Body of pancreas (tissue), 4 donors: ENCODE measurements around the gene WASF1. TPM values are rescaled to one million over a fixed set of nuclear protein-coding genes. Genes with fewer than 3 reads are reported as not detected.

Experiments
- ATAC-seq: fragments of 150-250 bp; one replicate; pipeline ENCODE4 v1.9.1; 2016
- DNase-seq, 4 donors: peaks; one replicate each; pipeline ENCODE4 v3.0.0-alpha.2; 2019
- H3K27ac ChIP-seq, 4 donors: fragments of 200-600 bp; sonication (generic); 1 replicate in 3 of 4; 2 replicates in 1 of 4; pipeline versions ENCODE4 v1.5.1 to v1.6.1; 2016 to 2019; ENCODE audit warnings: mild to moderate bottlenecking in 1 of 4, mixed read lengths in 1 of 4, moderate library complexity in 1 of 4
- H3K27me3 ChIP-seq, 2 donors: fragments of 200-600 bp; sonication (generic); one replicate each; pipeline ENCODE4 v1.6.0; 2016; ENCODE audit warnings: mild to moderate bottlenecking in 1 of 2
- H3K36me3 ChIP-seq, 2 donors: fragments of 200-600 bp; sonication (generic); replicated peaks in 1 of 2; 2 replicates each; pipeline ENCODE4 v1.5.1; 2016; ENCODE audit warnings: low read depth in 2 of 2; ENCODE audit not compliant: insufficient read depth in 1 of 2
- H3K4me1 ChIP-seq: fragments of 200-600 bp; sonication (generic); one replicate; pipeline ENCODE4 v1.6.0; 2016
- H3K4me3 ChIP-seq, 2 donors: fragments of 200-600 bp; sonication (generic); 1 replicate in 1 of 2; 2 replicates in 1 of 2; pipeline ENCODE4 v1.5.1; 2016 to 2019
- H3K9me3 ChIP-seq, 3 donors: fragments of 200-600 bp; sonication (generic); 1 replicate in 2 of 3; 2 replicates in 1 of 3; pipeline ENCODE4 v1.5.1; 2016
- POLR2A ChIP-seq, 3 donors: fragments of 450-650 bp; IDR thresholded peaks; one replicate each; pipeline ENCODE4 v1.6.1; 2016; ENCODE audit warnings: antibody characterized with exemption in 3 of 3, mild to moderate bottlenecking in 2 of 3
- WGBS, 2 donors: methylation state at CpG; one replicate each; pipeline ENCODE4 v1.1.5; 2017; 5-methylcytosine and 5-hydroxymethylcytosine counted together
- intact Hi-C: fragments of 100-400 bp; cut with DNase I; formaldehyde crosslinking; loops from one replicate; pipeline ENCODE4 v1.15.1; 2023
- total RNA-seq, 2 donors: library from RNA; depleted of rRNA; stranded (reverse); fragments of >200 nt; gene quantifications; one replicate each; pipeline ENCODE4 v1.1.0, GENCODE V29; 2016
- TF ChIP-seq, protein P1 (sequence below), 7 experiments: fragments of 450-650 bp in 4 of 7; fragments of 200-600 bp in 3 of 7; sonication (generic) in 3 of 7; IDR thresholded peaks; one replicate each; pipeline ENCODE4 v1.5.1; 2016 to 2019; ENCODE audit warnings: antibody characterized with exemption in 7 of 7

WASF1 gene
- total RNA-seq, 2 donors from 2014 or later: 7.5 to 8.9 TPM

- Histone ChIP-seq H3K4me3 (no peak overlapping the region), H3K9me3 (no peaks in the 10 kb centered on the region), H3K36me3 (no peaks in the 10 kb centered on the region), H3K27ac (no peak overlapping the region), H3K4me1 (no peaks in the 10 kb centered on the region), H3K27me3 (no peaks in the 10 kb centered on the region)
- DNase-seq (no peak), ATAC-seq (no peak)
- WGBS, 2 donors: 76 to 77% methylated on average over 6 of the region's 6 CpGs
- intact Hi-C loops: no loop called here
- TF ChIP-seq, protein P1, sequence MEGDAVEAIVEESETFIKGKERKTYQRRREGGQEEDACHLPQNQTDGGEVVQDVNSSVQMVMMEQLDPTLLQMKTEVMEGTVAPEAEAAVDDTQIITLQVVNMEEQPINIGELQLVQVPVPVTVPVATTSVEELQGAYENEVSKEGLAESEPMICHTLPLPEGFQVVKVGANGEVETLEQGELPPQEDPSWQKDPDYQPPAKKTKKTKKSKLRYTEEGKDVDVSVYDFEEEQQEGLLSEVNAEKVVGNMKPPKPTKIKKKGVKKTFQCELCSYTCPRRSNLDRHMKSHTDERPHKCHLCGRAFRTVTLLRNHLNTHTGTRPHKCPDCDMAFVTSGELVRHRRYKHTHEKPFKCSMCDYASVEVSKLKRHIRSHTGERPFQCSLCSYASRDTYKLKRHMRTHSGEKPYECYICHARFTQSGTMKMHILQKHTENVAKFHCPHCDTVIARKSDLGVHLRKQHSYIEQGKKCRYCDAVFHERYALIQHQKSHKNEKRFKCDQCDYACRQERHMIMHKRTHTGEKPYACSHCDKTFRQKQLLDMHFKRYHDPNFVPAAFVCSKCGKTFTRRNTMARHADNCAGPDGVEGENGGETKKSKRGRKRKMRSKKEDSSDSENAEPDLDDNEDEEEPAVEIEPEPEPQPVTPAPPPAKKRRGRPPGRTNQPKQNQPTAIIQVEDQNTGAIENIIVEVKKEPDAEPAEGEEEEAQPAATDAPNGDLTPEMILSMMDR (IDR thresholded peaks at IDR 0.05): no peak
- no peak for TF ChIP-seq POLR2A (IDR thresholded peaks at IDR 0.05)
Measured at GRCh38 chr6:110067837-110068591, 111.5 kb downstream of the WASF1 start.

GRCh38 chr6:110064744-110065524, 114.5 kb downstream of the WASF1 start:
- WGBS, 2 donors: 79 to 89% methylated on average over 5 of the region's 5 CpGs
- TF ChIP-seq, protein P1 (IDR thresholded peaks at IDR 0.05): no peak
- TF ChIP-seq POLR2A (IDR thresholded peaks at IDR 0.05): no peak
- ATAC-seq (no peak), DNase-seq (no peak)
- Histone ChIP-seq H3K27ac (no peak overlapping the region), H3K9me3 (no peaks in the 10 kb centered on the region), H3K36me3 (no peaks in the 10 kb centered on the region), H3K4me3 (no peak overlapping the region), H3K4me1 (no peaks in the 10 kb centered on the region), H3K27me3 (no peaks in the 10 kb centered on the region)
- intact Hi-C loops: no loop called here

DNA sequence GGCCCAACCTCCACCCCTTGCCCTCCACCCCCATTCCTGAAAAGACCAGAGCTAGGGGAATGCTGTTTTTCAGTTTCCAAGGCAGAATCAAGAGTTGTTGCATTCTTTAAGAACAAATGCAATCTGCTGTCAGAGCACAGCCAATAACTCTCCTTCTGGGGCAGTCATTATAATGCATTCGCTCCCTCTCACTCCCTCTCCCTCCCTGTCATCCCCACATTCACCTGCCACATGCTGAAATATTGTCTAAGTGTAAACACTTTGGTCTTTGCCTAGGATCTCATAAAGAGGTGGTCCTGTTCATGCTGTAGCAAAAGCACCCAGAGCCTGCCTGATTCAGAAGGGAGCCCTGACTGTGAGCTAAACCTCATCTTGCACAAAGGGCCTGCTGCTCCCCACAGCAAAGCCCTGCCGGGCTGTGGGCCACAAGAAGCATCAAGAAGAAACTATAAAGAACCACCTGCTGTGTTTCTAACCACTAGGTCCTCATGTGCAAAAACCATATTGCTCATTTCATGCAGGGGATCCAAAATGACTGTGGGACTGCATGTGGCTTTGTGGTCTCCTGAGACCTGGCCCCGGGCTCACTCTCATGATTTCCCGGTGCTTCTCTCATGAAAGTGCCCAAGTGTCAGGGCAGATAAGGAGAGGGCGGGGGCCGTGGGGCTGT, 115.7 kb downstream of the WASF1 start:
- no peaks in the 10 kb centered on the region for H3K4me1 ChIP-seq
- H3K4me3 ChIP-seq: no peak overlapping the region
- intact Hi-C loops: no loop called here
- 69 to 73% methylated on average over 3 to 6 of the region's 6 CpGs for WGBS, 2 donors
- no peaks in the 10 kb centered on the region for H3K27me3 ChIP-seq
- ATAC-seq (no peak), DNase-seq (no peak)
- H3K9me3 ChIP-seq: no peaks in the 10 kb centered on the region
- H3K27ac ChIP-seq: no peak overlapping the region
- no peaks in the 10 kb centered on the region for H3K36me3 ChIP-seq
- TF ChIP-seq, protein P1 (IDR thresholded peaks at IDR 0.05): no peak
- no peak for TF ChIP-seq POLR2A (IDR thresholded peaks at IDR 0.05)

DNA sequence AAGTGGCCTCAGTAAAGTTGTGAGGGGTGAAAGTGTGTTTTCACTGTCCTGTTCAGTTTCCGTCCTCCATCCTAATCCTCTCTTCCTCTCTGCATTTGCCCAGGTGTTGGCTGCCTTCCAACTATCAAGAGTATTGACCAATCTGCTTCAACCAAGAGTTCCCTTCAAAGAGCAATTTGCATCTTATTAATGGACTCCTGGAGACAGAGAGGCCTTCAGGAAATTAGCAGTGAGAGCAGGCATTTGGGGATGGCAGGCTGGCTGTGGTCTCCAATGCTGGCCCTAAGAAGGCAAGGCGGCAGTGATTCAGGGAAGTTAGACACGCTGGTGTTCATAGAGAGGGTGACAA, 124.1 kb downstream of the WASF1 start:
- no peak overlapping the region for H3K4me3 ChIP-seq
- TF ChIP-seq POLR2A (IDR thresholded peaks at IDR 0.05): no peak
- TF ChIP-seq, protein P1 (IDR thresholded peaks at IDR 0.05): no peak
- no peak for DNase-seq
- no peaks in the 10 kb centered on the region for H3K9me3 ChIP-seq
- intact Hi-C loops: no loop called here
- H3K36me3 ChIP-seq: no peaks in the 10 kb centered on the region
- H3K27me3 ChIP-seq: no peaks in the 10 kb centered on the region
- WGBS, 2 donors: 77 to 85% methylated on average over 3 of the region's 3 CpGs
- peaks cover 3% of the 10 kb centered on the region for H3K4me1 ChIP-seq
- no peak for ATAC-seq
- H3K27ac ChIP-seq: no peak overlapping the region
